HG02943 (cell line): ENCODE results near the gene MEG3.

Experiments used
- ATAC-seq: cut with Tn5 transposase; IDR thresholded peaks from one replicate; pipeline ENCODE4 v1.9.1; 2021; ENCODE audit warnings: mild to moderate bottlenecking, low read depth, moderate library complexity; ENCODE audit not compliant: unreplicated experiment

The MEG3 gene

DNA sequence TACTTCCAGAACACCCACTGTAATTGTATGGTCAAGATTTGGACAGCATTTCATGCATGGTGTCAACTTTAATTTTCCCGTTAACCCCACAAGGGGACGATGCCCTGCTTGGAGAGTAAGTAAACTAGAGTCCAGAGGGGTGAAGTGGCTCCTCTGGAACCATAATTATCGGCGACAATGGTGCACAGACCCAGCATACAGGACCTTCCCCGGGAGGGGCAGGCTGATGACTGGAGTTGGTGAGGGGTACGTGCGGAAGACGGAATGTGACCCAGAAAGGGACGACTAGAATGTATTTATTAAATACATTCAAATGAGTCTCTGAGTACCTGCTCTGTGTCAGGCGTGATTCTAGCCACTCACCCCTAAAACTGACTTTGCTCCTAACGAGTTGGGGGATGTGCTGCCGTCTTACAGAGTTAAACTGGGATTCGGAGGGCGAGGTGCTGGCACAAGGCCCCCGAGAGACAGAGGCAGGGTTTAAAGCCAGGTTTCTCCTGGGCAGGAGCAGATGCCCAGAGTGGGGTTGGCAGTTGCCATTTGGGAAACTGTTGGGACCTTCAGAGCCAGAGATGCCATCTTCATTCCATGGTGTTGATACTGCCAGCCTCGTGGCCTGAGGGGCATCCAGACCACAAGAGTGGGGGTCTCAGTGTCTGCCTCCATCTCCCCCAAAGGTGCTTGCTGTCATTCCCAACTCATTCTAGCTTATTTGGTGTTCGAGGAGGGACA lies 66.7 kb downstream of the MEG3 start:
- ATAC-seq: no peak

DNA sequence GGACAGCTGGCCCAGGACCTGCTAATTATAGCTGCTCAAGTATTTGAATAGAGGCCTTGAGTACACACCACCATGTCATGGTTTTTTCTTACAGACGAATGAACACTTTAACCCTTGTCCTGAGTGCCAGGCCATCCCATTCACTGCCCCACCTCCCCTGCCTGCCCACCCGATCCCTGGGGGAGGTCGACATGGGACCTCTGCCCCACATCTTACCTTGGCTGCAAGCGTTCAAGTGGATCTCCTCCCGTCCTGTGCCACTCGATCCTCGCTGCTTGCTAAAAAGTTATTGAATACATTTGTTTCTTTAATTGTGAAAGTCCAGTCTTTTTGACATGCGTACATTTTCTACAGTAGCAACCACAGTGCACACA lies 67.3 kb downstream of the MEG3 start:
- ATAC-seq: no peak

DNA sequence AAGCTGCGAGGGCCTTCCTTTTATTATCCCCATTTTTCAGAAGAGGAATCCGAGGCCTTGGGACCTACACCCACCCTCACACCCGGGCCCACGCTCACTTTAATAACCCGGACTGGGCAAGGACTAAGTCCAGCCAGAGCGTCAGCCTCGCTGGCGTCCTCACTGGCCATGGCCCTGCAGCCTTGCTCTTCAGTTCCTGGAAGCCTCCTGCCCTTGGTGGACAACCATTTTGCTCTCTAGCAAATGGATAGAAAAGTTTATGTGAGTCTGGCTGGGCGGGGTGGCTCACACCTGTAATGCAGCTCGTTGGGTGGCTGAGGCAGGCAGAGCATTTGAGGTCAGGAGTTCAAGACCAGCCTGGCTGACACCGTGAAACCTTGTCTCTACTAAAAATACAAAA lies 67.8 kb downstream of the MEG3 start:
- no peak for ATAC-seq

DNA sequence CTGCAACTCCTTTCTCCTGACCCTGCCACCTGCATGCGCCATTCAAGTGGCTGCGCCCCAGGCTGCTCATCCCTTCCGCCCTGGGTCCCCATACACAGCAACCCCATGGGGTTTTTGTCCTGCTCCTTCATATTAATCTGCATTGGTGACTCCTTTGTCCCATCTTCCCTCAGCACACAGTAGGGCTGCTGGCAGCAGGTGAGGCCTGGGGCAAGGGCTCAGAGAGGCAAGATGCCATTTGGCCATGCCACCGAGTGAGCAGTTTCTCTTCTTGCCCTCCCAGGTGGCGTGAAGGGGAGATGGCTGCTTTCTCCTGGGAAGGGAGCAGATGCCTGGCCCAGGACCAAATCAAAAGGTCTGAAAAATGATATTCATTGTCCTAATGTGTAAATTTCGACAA lies 68.5 kb downstream of the MEG3 start:
- no peak for ATAC-seq

DNA sequence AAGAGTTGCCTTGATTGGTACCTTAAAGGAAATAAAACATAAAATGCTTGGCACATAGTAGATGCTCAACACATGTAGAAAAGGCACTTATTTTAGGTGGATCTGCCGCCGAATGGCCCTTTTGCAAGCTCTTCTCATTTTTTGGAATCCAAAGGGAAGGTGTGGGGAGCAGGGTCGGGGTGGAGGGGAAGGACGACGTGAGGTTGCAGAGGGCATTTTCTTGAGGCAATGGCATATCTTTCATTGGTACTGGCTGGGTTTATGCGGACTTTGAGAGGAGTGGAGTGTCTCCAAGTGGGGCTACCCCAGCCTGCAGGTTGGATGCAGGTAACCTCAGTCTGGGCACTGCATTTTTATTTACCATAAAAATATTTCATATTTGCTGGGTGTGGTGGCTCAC lies 69.5 kb downstream of the MEG3 start:
- ATAC-seq: no peak

DNA sequence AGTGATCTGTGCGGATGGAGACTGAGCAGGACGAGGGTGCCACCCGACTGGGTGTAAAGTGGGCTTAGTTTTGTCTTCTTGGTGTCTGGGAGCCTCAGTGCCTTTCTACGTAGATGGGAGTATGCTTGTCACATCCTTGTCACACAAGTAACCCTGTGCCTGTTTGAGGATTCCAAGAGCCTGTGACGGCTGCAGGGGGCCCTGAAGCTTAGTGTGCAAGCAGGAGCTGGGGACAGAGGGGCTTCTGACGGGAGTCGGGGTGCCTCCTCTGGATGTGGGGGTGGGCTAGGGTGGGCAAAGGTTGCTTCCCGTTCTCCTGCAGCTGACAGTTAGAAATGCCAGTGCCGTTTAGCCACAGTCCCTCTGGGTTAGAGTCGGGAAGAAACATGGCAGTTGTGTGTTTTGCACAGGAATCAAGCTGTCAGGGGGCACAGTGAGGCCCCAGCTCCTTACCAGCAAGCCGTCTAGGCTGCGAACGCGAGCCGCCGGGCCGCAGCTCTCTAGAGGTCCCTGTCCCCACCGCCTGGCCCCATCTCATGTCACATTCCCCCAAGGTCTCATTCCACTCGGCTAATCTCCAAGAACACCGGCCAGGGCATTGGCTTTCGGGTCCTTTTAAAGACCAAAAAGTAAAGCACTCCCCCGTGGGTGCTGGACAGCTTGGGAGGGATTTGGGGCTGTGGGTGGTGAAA lies 70.6 kb downstream of the MEG3 start:
- no peak for ATAC-seq

DNA sequence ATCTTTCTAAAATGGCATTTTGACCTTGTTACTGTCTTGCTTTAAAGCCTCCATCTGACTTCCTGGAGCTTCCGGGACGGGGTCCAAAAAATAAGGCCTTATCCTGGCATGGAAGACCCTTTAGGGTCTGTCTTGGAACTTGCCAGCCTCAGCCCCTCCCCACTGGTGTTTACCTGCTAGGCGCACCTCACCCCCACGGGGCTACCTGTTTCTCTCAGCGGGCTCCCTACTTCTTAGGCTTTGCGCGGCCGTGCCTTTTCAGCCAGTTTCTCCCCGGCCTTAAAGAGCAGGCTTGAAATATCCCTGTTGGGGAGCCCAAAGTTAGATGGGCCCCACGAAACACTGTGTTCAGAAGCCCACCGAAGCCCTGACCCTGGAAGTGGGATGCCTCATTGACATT lies 72.5 kb downstream of the MEG3 start:
- ATAC-seq: no peak

DNA sequence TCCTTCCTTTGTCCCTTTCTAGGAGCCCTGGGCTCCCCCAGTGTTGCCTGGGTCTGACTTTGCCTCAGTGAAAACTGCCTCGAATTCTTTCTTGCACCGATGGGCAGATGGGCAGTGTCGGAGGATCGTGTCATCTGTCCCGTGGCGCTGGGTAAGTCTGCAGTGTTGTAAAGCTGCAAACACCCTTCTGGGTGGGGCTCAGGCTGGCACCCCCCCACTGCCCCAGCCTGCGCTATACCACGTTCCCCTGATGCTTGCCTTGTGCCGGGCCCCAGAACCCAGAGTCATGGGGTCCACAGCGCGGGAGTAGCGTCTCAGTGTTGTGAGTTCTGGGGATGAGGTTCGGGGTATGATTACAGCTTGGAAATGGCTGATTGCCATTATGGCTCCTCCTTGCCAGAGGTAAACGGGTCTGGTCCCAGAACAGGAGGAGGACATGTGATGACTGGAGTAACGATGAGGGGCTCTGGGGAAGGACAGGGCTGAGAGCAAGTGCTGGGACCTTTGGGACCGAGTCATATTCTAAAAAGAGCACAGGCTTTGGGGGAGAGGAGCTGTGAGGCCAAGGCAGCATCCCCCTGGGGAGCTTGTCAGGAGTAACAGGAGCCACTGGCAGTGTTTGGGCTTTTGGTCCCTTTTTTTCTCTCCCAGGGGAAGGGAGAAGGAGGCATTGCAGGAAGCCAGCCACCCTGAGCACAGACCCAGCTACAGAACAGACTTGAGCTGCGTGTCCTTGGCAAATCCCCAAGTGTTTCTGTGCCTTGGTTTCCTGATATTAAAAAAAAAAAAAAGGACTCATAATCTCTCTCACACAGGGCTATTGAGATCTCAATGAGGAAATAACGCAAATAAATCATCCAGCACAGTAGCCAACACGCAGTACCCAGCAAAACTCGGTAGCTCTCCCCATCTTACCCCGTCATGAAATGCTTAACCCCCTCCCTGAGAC lies 73.3 kb downstream of the MEG3 start:
- ATAC-seq: no peak

DNA sequence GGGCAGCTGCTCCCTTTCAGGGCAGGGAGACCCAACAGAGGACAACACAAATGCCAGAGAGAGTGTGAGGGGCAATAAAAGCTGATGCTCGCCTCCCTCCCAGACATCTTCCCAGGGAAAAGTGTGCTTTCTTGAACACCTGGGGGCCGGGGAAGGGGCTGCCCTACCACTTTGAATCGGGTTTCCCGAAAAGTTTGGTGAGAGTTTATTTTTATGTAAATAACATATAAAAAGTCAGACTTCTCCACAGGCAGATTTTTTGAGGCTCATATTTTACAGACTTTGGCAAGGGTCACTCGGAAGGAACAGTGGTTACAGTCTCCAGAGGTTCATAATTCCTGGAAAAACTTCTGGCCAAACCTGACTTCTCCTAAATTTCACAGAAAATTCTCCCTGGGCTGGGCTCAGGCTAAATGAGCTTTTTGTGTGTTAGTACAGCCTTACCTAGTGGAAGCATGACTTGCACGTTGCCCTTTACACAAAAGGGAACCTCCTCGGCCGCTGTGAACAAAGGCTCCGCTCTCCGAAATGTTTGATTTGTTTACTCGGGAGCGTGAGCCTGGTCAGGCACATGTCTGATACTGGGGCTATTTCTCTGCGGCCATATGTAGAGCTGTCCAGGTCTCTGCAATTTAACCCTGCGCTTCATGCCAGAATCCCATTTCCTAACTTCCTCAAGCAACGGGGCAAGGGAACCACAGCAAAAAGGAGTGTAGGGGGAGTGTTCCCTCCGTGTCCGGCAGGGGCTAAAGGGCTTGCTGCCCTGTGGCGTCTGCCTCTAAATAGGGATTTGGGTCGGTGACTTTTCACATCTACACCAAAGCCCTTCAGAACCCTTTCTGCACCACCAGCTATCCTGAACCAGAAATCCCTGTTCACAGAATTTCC lies 74.2 kb downstream of the MEG3 start:
- no peak for ATAC-seq

DNA sequence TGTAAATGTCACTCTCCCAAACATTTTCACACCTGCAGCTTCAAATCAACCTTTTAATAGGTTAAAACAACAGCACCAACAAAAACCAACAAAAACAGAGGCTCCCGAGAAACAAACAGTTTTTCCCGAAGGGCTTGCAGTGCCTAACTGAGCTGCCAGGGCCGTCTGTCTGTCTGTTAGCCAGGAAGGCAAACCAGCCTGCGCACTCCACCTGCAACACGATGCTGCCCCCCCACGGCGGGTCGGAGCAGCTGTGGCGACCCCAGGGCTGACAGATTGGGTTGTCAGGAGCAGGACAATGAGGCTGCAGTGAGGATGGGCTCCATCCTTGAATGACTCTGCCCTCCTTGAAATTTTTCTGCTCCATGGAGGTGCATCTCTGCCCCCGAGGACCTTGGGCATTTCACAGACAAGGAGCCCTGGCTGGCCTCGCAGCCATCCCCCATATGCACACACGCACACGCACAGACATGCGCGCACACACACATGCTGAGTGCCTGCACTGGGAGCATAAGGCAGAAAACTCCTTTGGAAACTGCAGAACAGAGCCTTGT lies 75.0 kb downstream of the MEG3 start:
- no peak for ATAC-seq

DNA sequence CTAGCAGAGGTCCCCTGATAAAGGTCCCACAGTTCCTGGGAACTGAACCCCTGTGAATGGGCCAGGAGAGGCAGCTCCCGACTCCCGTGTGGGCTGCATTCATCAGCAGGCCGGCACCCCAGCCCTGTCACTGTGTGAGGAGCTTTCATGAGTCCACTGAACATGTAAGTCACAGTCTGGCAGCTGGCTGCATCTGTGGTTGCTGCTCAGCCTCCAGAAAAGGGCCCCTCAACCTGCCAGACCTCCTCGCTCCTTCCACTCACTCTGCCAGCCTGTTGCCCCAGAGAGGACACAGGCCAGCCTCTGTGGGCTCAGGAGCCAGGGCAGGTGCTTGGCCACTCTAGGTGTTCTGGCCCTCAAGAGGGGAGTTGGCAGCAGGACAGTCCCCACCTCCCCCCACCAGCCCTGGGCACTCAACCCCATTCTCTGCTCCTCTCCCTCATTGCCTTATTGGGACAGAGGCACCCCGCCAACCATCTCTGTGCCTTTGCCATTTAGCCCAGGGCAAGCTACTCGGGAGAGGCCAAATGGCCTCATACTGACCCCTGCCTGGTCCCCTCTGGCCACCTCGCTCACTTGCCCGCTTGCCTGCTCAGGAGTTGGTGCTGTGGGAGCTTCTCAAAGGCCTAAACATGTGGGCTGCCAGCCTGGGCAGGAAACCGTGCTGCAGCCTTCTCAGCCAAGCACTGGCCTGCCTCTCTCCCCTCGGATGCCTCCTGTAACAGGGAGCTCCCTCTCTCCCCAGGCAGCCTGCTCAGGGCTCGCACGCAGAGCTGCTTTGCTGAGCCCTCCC lies 75.7 kb downstream of the MEG3 start:
- ATAC-seq: no peak

DNA sequence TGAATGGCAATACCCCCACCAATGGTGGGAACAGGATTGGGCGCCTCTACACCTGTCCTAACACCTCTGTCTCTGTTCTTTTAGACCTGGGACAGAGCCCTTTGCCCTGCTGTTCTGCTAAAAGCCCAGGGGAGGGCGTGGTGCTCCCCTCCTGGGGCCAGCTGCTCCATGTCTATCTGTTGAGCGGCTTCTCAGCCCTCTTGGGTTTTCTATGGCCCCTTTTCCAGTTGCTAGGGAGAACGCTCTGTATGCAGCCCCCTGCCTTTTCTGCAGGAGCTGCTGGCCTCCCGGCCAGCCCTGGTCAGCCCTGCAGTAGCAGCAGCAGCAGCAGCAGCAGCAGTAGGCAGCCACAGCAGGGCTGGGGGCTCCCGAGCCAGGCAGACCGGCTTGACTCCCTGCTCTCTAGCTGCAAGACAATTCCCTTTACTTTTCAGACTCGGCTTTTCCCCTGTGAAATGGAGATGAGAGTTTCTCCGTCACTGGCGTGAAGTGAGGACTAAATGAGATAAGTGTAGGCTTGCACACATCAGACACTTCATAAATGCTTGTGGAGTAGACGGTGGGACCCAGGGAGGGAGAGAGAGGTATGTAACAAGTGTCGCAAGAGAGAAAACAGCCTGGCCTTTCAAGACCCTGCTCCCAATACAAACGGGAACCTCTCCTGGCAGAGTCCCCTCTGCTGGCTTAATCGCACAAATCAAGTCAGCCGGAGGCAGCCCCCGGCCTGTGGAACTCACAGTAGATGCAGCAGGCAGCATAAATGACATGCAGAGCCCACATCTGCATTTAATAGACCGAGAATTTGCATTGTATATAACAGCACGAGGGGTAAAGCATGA lies 76.6 kb downstream of the MEG3 start:
- no peak for ATAC-seq

DNA sequence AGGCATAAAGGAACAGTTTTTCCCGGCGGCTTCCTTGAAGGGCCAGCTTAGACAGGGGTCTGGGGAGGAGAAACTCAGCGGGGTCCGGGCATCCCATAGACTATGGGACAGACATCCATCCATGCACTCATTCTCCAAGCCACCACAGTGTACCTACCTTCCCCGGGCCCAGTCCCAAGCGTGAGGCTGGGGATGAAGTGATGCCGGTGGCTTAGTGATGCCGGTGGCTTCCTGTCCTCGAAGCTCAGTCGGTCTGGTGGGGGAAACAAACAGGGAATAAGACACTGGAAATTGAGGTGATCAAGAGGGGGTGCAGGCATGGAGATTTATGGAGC lies 77.2 kb downstream of the MEG3 start:
- no peak for ATAC-seq

DNA sequence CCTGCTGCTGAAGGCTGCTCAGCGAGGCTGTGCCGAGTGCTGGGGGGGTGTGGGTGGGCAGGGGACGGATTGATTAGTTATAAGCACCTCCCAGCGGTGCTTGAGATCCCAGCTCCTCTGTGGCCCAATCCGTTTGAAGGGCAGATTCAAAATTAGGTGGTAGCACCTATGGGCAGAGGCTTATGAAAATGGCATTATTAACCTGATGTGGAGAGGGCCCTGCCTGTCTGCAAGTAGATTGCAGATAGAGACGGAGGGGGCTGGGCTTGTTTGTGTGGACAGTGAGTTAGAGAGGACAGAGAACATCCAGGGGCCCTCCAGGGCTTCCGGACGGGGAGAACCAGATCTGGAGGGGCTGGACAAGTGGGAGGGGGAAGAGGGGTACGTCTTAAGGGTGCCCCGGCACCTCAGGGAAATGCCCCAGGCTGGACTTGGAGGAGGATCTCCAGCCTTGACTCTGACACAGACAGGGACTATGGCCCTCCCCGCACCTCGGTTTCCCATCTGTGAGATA lies 77.8 kb downstream of the MEG3 start, which contains the start of gene RTL1:
Gene RTL1, minus strand, starts transcription at position 51 of the 514 bp plus-strand sequence. CDS start 18,934 bp downstream, outside the sequence.
- no peak for ATAC-seq

DNA sequence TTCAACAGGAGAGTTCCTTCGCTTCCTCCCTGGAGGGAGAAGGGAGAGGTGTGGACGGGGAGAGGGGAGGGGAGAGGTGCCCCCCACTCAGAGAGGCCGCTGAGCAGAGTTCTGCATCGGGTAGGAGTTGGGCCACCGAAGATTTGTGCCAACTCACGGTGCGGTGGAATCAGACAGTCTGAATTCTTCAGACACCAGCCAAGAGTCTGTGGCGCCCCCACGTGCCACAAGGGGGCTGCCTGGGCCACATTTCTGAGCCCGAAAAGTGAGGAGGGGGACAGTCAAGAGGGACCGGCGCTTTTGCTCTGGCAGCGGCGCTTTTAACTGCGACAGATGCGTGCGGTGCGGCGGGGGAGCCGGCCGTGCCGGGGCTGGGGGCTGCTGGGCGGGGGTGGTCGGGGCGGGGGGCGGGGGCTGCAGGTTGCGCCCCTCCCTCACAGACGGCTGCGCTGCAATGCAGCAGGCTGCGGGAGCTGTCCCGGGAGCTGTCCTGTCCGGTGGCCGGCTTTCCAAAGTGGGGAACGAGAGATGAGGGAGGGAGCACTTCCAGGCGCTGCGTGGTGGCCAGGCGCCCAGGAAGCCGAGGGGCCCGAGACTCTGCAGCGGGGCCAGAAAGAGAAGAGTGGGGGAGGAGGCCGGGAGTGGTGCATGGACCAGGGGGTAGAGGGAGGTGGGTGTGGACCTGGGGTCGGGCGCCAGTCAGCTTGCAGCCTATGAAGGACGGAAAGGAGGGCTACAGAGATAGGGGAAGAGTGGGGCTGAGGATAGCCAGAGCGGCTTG lies 78.6 kb downstream of the MEG3 start:
- ATAC-seq: no peak

DNA sequence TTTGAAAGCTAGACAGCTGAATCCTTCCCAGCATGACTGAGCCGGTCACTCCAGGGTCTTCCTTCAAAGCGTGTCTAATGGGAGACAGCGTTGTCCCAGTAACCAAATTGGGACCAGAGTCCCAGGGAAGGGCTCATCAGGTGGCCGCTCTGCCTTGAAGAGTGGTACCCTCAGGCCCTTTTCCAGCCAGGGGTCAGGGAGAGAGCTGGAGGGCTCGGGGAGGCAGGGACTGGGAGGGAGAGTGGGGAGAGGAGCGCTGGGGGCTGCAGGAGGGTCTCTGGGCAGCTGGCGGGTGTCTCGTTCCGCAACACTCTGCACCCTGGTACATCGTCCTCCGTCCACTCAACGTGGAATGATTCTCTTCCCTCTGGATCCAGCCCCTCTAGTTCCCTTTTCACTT lies 79.2 kb downstream of the MEG3 start:
- ATAC-seq: no peak

DNA sequence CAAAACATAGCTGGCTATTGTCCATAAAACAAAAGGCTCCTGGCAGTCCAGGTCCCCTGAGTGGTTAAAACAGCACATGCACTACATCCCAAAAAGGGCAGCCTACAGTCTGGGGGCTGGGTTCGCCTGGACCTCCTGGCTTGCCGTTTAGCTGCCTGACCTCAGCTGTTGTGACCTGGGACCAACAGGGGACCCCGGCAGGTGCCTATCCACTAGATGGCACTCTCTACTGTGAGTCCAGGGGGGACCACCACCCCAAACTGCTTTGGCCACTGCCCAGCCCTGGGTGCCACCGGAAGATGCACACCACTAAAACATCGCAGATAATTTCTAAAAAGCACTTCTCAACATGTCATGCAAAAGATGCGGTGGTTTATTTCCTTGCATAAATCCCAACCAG lies 80.5 kb downstream of the MEG3 start:
- ATAC-seq: no peak
